Left forelimb (tissue), 1 donor: ENCODE results near the gene PGP.

ENCODE experiments used
- DNase-seq: peaks from one replicate; pipeline ENCODE4 v3.0.0-alpha.2; 2018; ENCODE audit warnings: low spot score

Gene PGP

DNA sequence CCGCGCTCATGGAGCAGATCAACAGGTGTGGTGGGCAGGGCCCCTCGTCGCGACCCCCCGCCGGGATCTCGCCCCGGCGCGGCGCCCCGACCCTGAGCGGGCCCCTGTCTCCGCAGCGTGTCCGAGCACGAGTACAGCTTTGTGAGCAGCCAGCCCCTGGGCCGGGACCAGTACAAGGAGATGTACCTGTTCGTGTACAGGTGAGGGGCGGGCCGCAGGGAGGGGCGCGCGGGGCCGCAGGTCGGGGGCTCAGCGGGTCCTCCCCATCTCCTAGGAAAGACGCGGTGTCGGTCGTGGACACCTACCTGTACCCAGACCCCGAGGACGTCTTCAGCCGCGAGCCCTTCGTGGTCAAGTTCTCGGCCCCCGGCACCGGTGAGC, 22.5 kb upstream of the PGP start:
- DNase-seq: no peak

- DNase-seq: no peak
Measured at GRCh38 chr16:2236337-2237101, 21.9 kb upstream of the PGP start, which contains the start of gene DNASE1L2. Gene DNASE1L2 (plus strand): TSS chr16:2236444. CDS start chr16:2236817, 373 bp downstream.

DNA sequence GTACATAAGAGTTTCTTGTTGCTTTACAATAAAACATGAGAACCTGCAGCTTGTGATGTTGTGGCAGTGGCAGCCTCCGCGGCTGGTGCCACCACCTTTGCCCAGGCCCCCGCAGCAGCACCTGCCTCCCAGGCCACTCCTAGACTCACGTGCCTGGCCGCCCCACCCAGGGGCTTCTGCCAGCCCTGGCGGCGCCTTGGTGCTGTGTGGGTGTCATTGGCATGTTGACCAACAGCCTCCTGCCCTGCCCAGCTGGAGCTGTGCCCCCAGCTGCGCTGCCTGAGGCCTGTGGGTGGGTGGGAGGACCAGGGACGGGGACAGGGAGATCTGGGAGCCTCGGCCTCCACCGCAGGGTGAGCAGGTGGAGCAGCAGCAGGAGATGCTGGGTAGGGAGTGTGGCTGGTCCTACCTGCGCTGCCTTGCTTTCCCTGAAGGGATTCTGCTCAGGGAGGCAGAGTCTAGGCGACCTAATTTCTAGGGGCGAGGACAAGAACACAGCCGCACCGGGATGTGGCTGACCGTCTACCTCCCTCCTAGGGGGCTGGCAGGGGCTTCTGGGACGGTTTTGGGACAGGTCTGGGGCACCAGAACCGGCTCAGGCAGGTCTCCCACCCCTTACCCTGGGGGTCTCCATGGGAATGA, 21.2 kb upstream of the PGP start:
- no peak for DNase-seq

DNA sequence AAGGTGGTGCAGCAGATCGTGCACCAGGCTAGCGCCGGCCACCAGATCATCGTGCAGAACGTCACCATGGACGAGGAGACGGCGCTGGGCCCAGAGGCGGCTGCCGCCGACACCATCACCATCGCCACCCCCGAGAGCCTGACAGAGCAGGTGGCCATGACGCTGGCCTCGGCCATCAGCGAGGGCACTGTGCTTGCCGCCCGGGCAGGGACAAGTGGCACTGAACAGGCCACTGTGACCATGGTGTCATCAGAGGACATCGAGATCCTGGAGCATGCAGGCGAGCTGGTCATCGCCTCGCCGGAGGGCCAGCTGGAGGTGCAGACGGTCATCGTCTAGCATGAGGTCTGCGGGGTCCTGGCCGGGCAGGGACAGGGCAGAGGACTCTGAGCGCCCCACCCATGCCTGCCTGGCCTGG, 20.6 kb upstream of the PGP start:
- DNase-seq: no peak

DNA sequence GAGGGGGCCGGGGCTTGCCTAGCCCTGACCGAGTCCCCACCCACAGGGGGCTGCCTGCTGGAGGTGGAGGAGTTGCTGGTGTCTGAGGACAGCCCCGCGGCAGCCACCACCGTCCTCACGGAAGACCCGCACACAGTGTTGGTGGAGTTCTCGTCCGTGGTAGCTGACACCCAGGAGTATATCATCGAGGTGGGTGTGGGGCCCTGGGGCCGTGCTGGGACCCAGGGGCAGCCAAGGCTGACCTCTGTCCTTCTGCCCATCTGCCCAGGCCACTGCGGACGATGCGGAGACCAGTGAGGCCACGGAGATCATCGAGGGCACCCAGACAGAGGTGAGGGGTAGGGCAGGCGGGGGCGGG, 20.2 kb upstream of the PGP start:
- DNase-seq: no peak

GRCh38 chr16:2233872-2234812, 19.5 kb upstream of the PGP start:
- DNase-seq: no peak

- no peak for DNase-seq
Measured at GRCh38 chr16:2233046-2233775, 18.6 kb upstream of the PGP start.

- no peak for DNase-seq
Measured at GRCh38 chr16:2232094-2232990, 17.7 kb upstream of the PGP start.

DNA sequence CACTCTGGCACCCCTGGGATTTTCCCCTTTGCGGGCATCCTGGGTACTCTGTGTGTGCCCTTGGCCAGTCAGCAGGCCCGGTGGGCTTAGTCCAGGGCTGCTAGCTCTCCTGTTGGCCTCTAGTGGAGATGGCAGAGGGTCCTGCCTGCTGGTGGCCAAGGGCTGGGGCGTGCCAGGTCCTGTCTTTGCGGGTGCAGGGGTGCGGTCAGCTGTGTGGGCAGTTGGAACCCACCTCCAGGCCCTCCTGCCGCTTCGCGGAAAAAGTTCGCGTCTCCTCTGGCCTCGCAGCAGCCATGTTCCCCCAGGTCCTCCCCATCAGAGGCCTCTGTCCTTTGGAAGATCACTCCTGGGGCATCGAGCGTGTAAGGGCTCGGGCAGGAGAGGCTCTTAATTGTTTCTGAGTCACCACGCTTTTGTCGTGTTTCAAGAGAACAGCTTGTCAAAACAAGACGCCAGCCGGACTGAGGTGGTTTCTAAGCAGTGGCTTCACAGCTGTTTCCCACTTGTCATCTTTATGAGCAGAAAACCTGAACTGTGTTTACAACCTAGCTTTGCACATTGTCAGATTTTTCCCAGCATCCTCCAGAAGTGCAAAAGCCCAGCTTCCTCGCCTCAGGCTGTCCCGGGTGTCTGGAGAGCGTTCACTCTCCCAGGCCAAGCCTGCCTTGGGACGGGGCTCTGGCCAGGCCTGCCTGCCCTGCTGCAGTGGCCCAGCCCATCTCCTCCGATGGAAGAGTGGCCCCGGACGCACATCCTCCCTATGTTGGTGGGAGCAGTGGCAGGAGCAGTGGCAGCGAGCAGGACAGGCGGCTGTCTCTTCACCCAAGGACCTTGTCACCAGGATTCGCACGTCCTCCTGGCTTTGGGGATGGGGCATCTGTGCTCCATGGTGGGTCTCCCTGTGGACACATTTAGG, 16.6 kb upstream of the PGP start:
- DNase-seq: no peak

DNA sequence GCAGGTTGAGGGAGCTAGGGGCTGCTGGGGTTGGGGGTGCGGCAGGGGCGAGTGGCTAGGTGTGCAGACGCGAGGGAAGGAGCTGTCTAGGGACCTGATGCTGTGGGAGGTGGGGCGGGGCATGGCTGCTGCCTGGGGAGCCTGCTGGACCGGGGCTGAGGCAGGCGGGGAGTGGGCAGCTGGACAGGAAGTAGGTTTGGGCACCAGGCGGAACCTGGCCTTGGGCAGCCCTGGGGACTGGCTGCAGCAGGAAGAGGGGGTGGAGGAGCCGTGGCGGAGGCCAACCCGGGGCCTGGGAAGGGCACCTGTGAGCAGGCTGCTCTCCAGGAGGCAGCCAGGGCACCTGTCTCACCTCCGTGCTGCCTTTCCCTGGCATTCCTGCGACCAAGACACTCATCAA, 15.7 kb upstream of the PGP start:
- no peak for DNase-seq

- DNase-seq: no peak
Measured at GRCh38 chr16:2229632-2230250, 15.1 kb upstream of the PGP start.

- no peak for DNase-seq
Measured at GRCh38 chr16:2229091-2229490, 14.5 kb upstream of the PGP start.

DNA sequence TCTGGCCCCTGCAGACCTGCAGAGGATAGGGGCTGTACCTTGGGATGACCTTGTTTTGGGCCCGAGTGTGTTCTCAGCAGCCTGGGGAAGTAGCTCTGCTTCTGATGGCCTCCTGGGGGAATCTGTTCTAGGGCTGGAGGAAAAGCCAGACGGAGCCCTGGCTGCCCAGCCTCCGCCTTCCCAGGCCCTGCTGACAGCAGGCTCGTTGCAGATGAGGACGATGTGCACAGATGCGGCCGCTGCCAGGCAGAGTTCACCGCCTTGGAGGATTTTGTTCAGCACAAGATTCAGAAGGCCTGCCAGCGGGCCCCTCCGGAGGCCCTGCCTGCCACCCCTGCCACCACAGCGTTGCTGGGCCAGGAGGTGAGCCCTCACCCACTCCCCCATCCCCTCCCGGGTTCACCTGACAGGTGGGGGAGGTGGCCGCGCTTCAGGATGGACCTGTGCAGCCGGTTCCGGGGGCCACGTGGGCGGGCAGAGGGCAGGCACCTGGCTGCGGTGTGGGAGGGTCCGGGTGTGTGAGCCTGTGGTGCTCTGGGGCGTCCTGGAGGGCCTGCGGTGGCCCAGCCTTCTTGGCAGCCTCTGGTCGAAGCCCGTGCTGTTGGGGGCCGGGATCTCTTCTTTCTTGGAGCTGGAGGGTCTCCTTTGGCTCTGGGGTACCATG, 13.7 kb upstream of the PGP start:
- no peak for DNase-seq

DNA sequence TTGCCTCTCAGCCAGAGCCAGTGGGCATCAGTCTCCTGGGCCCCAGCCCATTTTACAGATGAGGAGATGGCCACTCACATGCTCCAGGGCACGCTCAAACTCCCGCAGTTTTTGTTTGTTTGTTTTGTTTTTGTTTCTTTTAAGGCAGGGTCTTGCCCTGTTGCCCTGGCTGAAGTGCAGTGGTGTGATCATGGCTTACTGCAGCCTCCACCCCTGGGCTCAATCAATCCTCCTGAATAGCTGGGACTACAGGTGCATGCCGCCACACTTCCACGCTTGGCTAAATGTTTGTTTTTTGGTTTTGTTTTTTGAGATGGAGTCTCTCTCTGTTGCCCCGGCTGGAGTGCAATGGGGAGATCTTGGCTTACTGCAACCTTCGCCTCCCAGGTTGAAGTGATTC, 12.3 kb upstream of the PGP start:
- no peak for DNase-seq

DNA sequence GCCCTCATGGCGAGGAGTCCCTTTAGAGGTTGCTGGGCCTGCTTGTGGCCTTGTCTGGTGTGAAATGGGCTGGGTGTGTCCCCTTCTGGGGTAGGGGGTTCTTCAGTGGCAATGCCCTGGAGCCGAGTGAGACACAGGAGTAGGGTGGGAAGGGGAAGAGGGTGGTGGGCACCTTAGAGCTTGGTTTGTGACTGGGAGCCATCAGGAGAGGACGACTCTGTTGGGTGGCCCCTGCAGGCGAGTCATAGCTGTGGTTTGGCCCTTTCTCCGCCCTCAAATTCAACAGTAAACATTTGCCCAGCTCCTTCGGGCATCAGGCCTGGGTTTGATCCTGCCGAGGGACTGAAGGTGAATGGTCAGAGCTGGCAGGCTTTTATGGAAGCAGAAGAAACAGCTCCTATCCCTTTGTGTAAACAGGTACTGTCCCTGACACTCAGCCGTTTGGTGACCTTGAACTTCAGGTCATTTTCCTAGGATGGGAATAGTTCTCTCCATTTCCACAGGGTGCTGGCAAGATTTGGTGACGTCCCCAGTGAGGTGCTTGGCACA, 11.7 kb upstream of the PGP start:
- no peak for DNase-seq

DNA sequence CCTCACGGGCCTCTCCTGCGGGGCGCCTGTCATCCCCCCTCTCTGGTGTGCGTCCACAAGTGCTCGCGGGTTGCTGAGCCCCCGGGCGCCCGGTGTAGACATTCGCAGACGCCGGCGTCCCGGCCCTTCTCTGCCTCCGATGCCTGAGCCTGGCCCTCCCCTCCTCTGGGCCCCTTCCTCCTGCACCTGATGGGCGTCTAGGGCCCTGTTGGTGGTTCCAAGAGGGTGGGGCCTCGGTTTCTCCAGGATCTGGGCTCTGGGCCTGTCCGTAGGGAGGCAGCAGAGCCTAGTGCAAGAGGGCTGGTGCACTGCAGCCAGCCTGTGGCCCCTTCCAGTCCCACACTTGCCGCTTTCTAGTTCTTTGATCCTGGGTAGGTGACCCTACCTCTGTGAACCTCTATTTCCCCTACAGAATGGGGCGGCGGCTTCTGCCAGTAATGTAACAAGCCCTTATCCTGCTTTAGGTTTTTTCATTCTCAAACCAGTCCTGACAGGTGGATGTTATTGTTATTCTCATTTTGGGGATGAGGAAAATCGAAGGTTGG, 9.4 kb upstream of the PGP start:
- no peak for DNase-seq

DNA sequence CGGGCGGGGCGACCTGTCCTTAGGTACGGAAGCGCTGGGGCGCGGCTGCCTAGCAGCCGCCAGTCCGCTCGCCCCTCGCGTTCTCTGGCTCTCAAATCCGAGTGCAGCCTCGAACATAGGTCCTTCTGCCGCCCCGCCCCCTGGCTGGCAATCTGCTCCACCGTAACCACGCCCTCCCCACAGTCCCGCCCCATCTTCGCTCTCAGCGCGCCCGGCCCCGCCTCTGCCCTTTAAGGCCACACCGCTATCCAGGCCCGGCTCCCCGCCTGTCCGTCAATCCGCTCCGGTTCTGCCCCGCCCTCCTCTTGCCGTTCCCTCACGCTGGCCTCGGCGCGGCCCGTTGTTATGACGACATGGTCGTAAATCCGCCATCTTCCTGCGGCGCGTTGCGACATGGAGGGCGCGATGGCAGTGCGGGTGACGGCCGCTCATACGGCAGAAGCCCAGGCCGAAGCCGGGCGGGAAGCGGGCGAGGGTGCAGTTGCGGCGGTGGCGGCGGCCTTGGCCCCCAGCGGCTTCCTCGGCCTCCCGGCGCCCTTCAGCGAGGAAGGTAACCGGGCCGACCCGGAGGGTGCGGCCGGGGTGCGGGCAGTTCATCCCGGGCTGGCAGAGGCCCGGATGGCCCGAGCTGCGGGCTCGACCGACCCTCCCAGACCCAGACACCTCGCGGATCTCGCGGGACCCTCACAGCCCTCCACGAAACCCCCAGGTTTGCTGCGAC, 8.7 kb upstream of the PGP start, which contains the start of gene E4F1:
Gene E4F1 (plus strand): TSS at position 371 of the 721 bp plus-strand sequence. CDS start 23 bp downstream, at position 394.
- DNase-seq: peak; percentile 97
